Neutrophil (primary cell): ENCODE results near the gene RAVER1.

Experiments used
- H3K27ac ChIP-seq: fragments of 200-600 bp; sonication (generic); 2 replicates; pipeline ENCODE4 v1.5.1; 2016; ENCODE audit warnings: mild to moderate bottlenecking, moderate library complexity
- H3K27me3 ChIP-seq: fragments of 200-600 bp; sonication (generic); 2 replicates; pipeline ENCODE4 v1.6.0; 2016; ENCODE audit warnings: mild to moderate bottlenecking
- H3K36me3 ChIP-seq: fragments of 200-600 bp; sonication (generic); 2 replicates; pipeline ENCODE4 v1.5.1; 2017
- H3K4me1 ChIP-seq, 2 experiments: fragments of 200-600 bp in 1 of 2; sonication (generic) in 1 of 2; 1 replicate in 1 of 2; 2 replicates in 1 of 2; pipeline versions ENCODE4 v1.5.1 to v1.6.1; 2013 to 2016; ENCODE audit warnings: low read depth in 1 of 2, low read length in 1 of 2, mild to moderate bottlenecking in 1 of 2, moderate library complexity in 1 of 2; ENCODE audit not compliant: control insufficient read depth in 1 of 2, insufficient read depth in 1 of 2
- H3K4me3 ChIP-seq, 2 experiments: fragments of 200-600 bp in 1 of 2; sonication (generic) in 1 of 2; 1 replicate in 1 of 2; 2 replicates in 1 of 2; pipeline ENCODE4 v1.5.1; 2013 to 2016; ENCODE audit warnings: low read depth in 1 of 2, low read length in 1 of 2, mild to moderate bottlenecking in 1 of 2, moderate library complexity in 1 of 2
- H3K9me3 ChIP-seq: fragments of 200-600 bp; sonication (generic); 2 replicates; pipeline ENCODE4 v1.5.1; 2016
- CTCF ChIP-seq: fragments of 200-600 bp; sonication (generic); IDR thresholded peaks from 2 replicates; pipeline ENCODE4 v1.5.1; 2016; ENCODE audit warnings: antibody characterized with exemption

Gene RAVER1

GRCh38 chr19:10291554-10292205 lies 41.6 kb downstream of the RAVER1 start:
- Histone ChIP-seq H3K4me3 (peak overlapping the region; percentile 46 to 54), H3K27ac (peak overlapping the region; percentile 49), H3K27me3 (peaks cover 98% of the 10 kb centered on the region), H3K4me1 (peaks cover 79 to 90% of the 10 kb centered on the region in 2 experiments), H3K9me3 (peaks cover 5% of the 10 kb centered on the region), H3K36me3 (no peaks in the 10 kb centered on the region)
- no peak for TF ChIP-seq CTCF

- TF ChIP-seq CTCF, result no peak
- H3K36me3 ChIP-seq, result peaks cover 3% of the 10 kb centered on the region
- H3K4me3 ChIP-seq, result peak overlapping the region; percentile 46 to 54
- peaks cover 91% of the 10 kb centered on the region for H3K27me3 ChIP-seq
- H3K4me1 ChIP-seq, result peaks cover 83 to 94% of the 10 kb centered on the region in 2 experiments
- peak overlapping the region; percentile 49 for H3K27ac ChIP-seq
- H3K9me3 ChIP-seq, result peaks cover 5% of the 10 kb centered on the region
Measured at GRCh38 chr19:10290876-10291553, 42.3 kb downstream of the RAVER1 start.

GRCh38 chr19:10290357-10290875 lies 42.9 kb downstream of the RAVER1 start:
- TF ChIP-seq CTCF, result no peak
- H3K27me3 ChIP-seq, result peaks cover 85% of the 10 kb centered on the region
- H3K4me3 ChIP-seq, result peak overlapping the region; percentile 46 to 54

GRCh38 chr19:10289836-10290356 lies 43.4 kb downstream of the RAVER1 start, which contains the start of gene ICAM5:
ICAM5 (plus strand) TSS chr19:10289952; CDS start chr19:10290044, 92 bp downstream.
- peaks cover 80% of the 10 kb centered on the region for H3K27me3 ChIP-seq
- no peak within 1 kb of the TSS for H3K27ac ChIP-seq
- peaks cover 5% of the 10 kb centered on the region for H3K9me3 ChIP-seq
- TF ChIP-seq CTCF, result no peak
- H3K4me3 ChIP-seq, result peak within 1 kb of the TSS; percentile 46 to 64
- peaks cover 74 to 87% of the 10 kb centered on the region in 2 experiments for H3K4me1 ChIP-seq
- H3K36me3 ChIP-seq, result peaks cover 14% of the 10 kb centered on the region

More at GRCh38 chr19:10290357-10290875, 42.9 kb downstream of the RAVER1 start:
- Histone ChIP-seq H3K27ac (no peak overlapping the region), H3K4me1 (peaks cover 79 to 92% of the 10 kb centered on the region in 2 experiments), H3K36me3 (peaks cover 9% of the 10 kb centered on the region), H3K9me3 (peaks cover 5% of the 10 kb centered on the region)

GRCh38 chr19:10289167-10289835 lies 44.0 kb downstream of the RAVER1 start:
- Histone ChIP-seq H3K27ac (no peak overlapping the region), H3K9me3 (peaks cover 5% of the 10 kb centered on the region), H3K4me1 (peaks cover 73 to 81% of the 10 kb centered on the region in 2 experiments), H3K36me3 (peaks cover 20% of the 10 kb centered on the region), H3K4me3 (peak overlapping the region; percentile 23 to 64), H3K27me3 (peaks cover 74% of the 10 kb centered on the region)
- no peak for TF ChIP-seq CTCF
